Anterior cingulate cortex (tissue), 58 donors: Measurements from ENCODE around the gene PKP4.

ENCODE experiments used
- DNase-seq, 58 donors: peaks; one replicate each; lab custom pipeline; 2025; lab: John Stamatoyannopoulos, UW

Gene PKP4

GRCh38 chr2:158712791-158713522, 256.2 kb downstream of the PKP4 start:
- no peak for DNase-seq

GRCh38 chr2:158713523-158714138, 256.9 kb downstream of the PKP4 start:
- DNase-seq, result no peak

- DNase-seq, result no peak
Observed at GRCh38 chr2:158714420-158714819, 257.7 kb downstream of the PKP4 start.

GRCh38 chr2:158715357-158715756, 258.6 kb downstream of the PKP4 start:
- no peak for DNase-seq

GRCh38 chr2:158716121-158716791, 259.5 kb downstream of the PKP4 start:
- DNase-seq, result no peak

- no peak for DNase-seq
Observed at GRCh38 chr2:158716921-158717320, 260.2 kb downstream of the PKP4 start.

- no peak for DNase-seq
Observed at GRCh38 chr2:158717366-158718195, 260.8 kb downstream of the PKP4 start.

GRCh38 chr2:158718196-158718585, 261.4 kb downstream of the PKP4 start:
- DNase-seq, result no peak

- DNase-seq, result no peak
Observed at GRCh38 chr2:158718851-158719250, 262.1 kb downstream of the PKP4 start.

- no peak for DNase-seq
Observed at GRCh38 chr2:158719403-158719802, 262.7 kb downstream of the PKP4 start.

GRCh38 chr2:158722266-158723105, 265.7 kb downstream of the PKP4 start:
- peak in 2 of 58 donors; percentile 50 to 51 for DNase-seq

- peak in 57 of 58 donors; percentile 21 to 99 (median 86) for DNase-seq
Observed at GRCh38 chr2:158723181-158723838, 266.6 kb downstream of the PKP4 start.

GRCh38 chr2:158723921-158724802, 267.4 kb downstream of the PKP4 start:
- peak in 24 of 58 donors; percentile 6 to 74 (median 32) for DNase-seq

GRCh38 chr2:158724803-158725381, 268.1 kb downstream of the PKP4 start:
- no peak for DNase-seq

GRCh38 chr2:158725441-158725891, 268.7 kb downstream of the PKP4 start:
- DNase-seq, result peak in 11 of 58 donors; percentile 3 to 48 (median 34)

- DNase-seq, result peak in 55 of 58 donors; percentile 25 to 97 (median 78)
Observed at GRCh38 chr2:158726911-158727592, 270.3 kb downstream of the PKP4 start.

- DNase-seq, result no peak
Observed at GRCh38 chr2:158728422-158728821, 271.7 kb downstream of the PKP4 start.
